B cell (primary cell): ENCODE data around the gene FXYD2. TPM values are rescaled to one million over a fixed set of nuclear protein-coding genes. Genes with fewer than 3 reads are reported as not detected.

Experiments used
- ATAC-seq: fragments of 200-7000 bp; cut with Tn5 transposase; one replicate; pipeline ENCODE4 v1.10.0; 2021; ENCODE audit warnings: low read depth, mild to moderate bottlenecking, moderate number of reproducible peaks, moderate library complexity
- CTCF ChIA-PET: fragments of 350-600 bp; sonication (Branson Sonifier 250); formaldehyde crosslinking; loops from one replicate; lab custom pipeline; 2021; ENCODE audit warnings: antibody characterized with exemption, inconsistent platforms; lab: Charles Lee
- POLR2A ChIA-PET: fragments of 350-600 bp; sonication (Branson Sonifier 250); formaldehyde crosslinking; loops from one replicate; lab custom pipeline; 2021; ENCODE audit warnings: antibody characterized with exemption; lab: Charles Lee
- DNase-seq: peaks from one replicate; pipeline ENCODE4 v3.0.0; 2013
- H2AFZ ChIP-seq: 2 replicates; pipeline ENCODE4 v1.6.1; 2012; ENCODE audit warnings: mild to moderate bottlenecking, low read depth, low read length; ENCODE audit not compliant: insufficient read depth, poor library complexity, severe bottlenecking
- H3K27ac ChIP-seq, 2 donors: 1 replicate in 1 of 2; 2 replicates in 1 of 2; pipeline ENCODE4 v1.5.1; 2012 to 2013; ENCODE audit warnings: low read length in 2 of 2, mild to moderate bottlenecking in 2 of 2, moderate library complexity in 1 of 2
- H3K27me3 ChIP-seq, 4 experiments: fragments of 200-600 bp in 1 of 4; sonication (generic) in 1 of 4; replicated peaks in 1 of 4; 1 replicate in 2 of 4; 2 replicates in 2 of 4; pipeline versions ENCODE4 v1.6.1 to v1.7.0; 2013 to 2016; ENCODE audit warnings: low read length in 3 of 4, mild to moderate bottlenecking in 2 of 4, mixed read lengths in 1 of 4, moderate library complexity in 1 of 4; ENCODE audit not compliant: insufficient read depth in 4 of 4, control insufficient read depth in 3 of 4; ENCODE audit errors: control extremely low read depth in 1 of 4
- H3K36me3 ChIP-seq, 2 experiments: replicated peaks in 1 of 2; 1 replicate in 1 of 2; 2 replicates in 1 of 2; pipeline versions ENCODE4 v1.6.1 to v1.7.1; 2013; ENCODE audit warnings: low read length in 1 of 2; ENCODE audit not compliant: insufficient read depth in 2 of 2, control insufficient read depth in 1 of 2; ENCODE audit errors: control extremely low read depth in 1 of 2, extremely low read depth in 1 of 2
- H3K4me1 ChIP-seq, 2 donors: fragments of 200-600 bp in 1 of 2; sonication (generic) in 1 of 2; 1 replicate in 1 of 2; 2 replicates in 1 of 2; pipeline versions ENCODE4 v1.5.1 to v1.6.1; 2013 to 2017; ENCODE audit warnings: low read length in 2 of 2; ENCODE audit not compliant: control insufficient read depth in 2 of 2, insufficient read depth in 2 of 2
- H3K4me2 ChIP-seq: replicated peaks from 2 replicates; pipeline ENCODE3; 2012; ENCODE audit warnings: mild to moderate bottlenecking, low read depth, low read length; ENCODE audit not compliant: poor library complexity, severe bottlenecking
- H3K4me3 ChIP-seq, 5 experiments: fragments of 200-600 bp in 1 of 5; sonication (generic) in 1 of 5; 1 replicate in 3 of 5; 2 replicates in 2 of 5; pipeline versions ENCODE4 v1.5.1 to v1.7.0; 2011 to 2016; ENCODE audit warnings: low read length in 4 of 5, mild to moderate bottlenecking in 4 of 5, low read depth in 2 of 5, control low read depth in 1 of 5, moderate library complexity in 1 of 5; ENCODE audit not compliant: insufficient read depth in 1 of 5; ENCODE audit errors: control extremely low read depth in 1 of 5, extremely low read depth in 1 of 5
- H3K79me2 ChIP-seq: fragments of 200-600 bp; sonication (generic); one replicate; pipeline ENCODE4 v1.6.0; 2016; ENCODE audit warnings: low read length; ENCODE audit not compliant: control insufficient read depth, insufficient read depth
- H3K9ac ChIP-seq: fragments of 200-600 bp; sonication (generic); 2 replicates; pipeline ENCODE4 v1.6.1; 2017; ENCODE audit warnings: mild to moderate bottlenecking, low read length, moderate library complexity
- H3K9me3 ChIP-seq, 3 donors: one replicate each; pipeline versions ENCODE4 v1.6.1 to v1.7.1; 2013; ENCODE audit warnings: low read length in 2 of 3; ENCODE audit not compliant: control insufficient read depth in 2 of 3, insufficient read depth in 1 of 3; ENCODE audit errors: control extremely low read depth in 1 of 3
- H4K20me1 ChIP-seq: 2 replicates; pipeline ENCODE4 v1.6.0; 2012; ENCODE audit warnings: mild to moderate bottlenecking, low read length; ENCODE audit not compliant: insufficient read depth, control insufficient read depth, poor library complexity, severe bottlenecking
- H3K27ac Mint-ChIP-seq: one replicate; pipeline ENCODE4 v1.8.0; 2021; ENCODE audit warnings: mixed read lengths
- H3K27me3 Mint-ChIP-seq: one replicate; pipeline ENCODE4 v1.8.0; 2021; ENCODE audit warnings: mixed read lengths
- H3K4me1 Mint-ChIP-seq: one replicate; pipeline ENCODE4 v1.8.0; 2021; ENCODE audit warnings: mixed read lengths
- H3K4me3 Mint-ChIP-seq: one replicate; pipeline ENCODE4 v1.8.0; 2021; ENCODE audit warnings: mixed read lengths
- H3K9me3 Mint-ChIP-seq: one replicate; pipeline ENCODE4 v1.8.0; 2022; ENCODE audit warnings: mixed read lengths; ENCODE audit not compliant: insufficient read depth
- EZH2 ChIP-seq: IDR thresholded peaks from 2 replicates; pipeline ENCODE4 v1.6.1; 2012; ENCODE audit warnings: borderline replicate concordance, low read depth, mild to moderate bottlenecking, moderate library complexity, low read length; ENCODE audit not compliant: insufficient read depth, poor library complexity, severe bottlenecking
- WGBS: methylation state at CpG from one replicate; pipeline ENCODE4 v1.1.5; 2013; ENCODE audit warnings: missing lambda C conversion rate; ENCODE audit not compliant: insufficient coverage; 5-methylcytosine and 5-hydroxymethylcytosine counted together
- intact Hi-C: fragments of 100-400 bp; cut with micrococcal nuclease; formaldehyde crosslinking; loops from one replicate; pipeline ENCODE4 v1.10.0; 2022
- polyA plus RNA-seq: library from polyadenylated mRNA; depleted of rRNA; stranded (reverse); fragments of >200 nt; gene quantifications from 2 replicates; pipeline ENCODE4 v1.2.3, GENCODE V29; 2012
- total RNA-seq, 2 donors: library from RNA; stranded (reverse); fragments of 120-200 nt in 1 of 2; gene quantifications; 1 replicate in 1 of 2; 2 replicates in 1 of 2; pipeline versions ENCODE4 v1.2.3 to v1.2.4, GENCODE V29; 2013 to 2022
- TF ChIP-seq, protein P1 (sequence below): fragments of 200-600 bp; IDR thresholded peaks from one replicate; pipeline ENCODE4 v1.8.0; 2022; ENCODE audit warnings: antibody characterized with exemption, mild to moderate bottlenecking

Gene FXYD2
- total and polyA plus RNA-seq, 2 donors (not counting 1 experiment from before 2014, with no cell fraction given): 0.61 to 19.5 TPM

GRCh38 chr11:117820071-117820470 lies 4.5 kb downstream of the FXYD2 start:
- WGBS: 94% methylated on average over 8 of the region's 11 CpGs
- Histone ChIP-seq H3K27me3 (peaks cover 0 to 34% (median 4%) of the 10 kb centered on the region in 4 experiments), H3K4me3 (no peak overlapping the region), H3K9me3 (no peaks in the 10 kb centered on the region), H3K36me3 (no peaks in the 10 kb centered on the region), H3K27ac (no peak overlapping the region), H3K4me1 (peaks cover 45 to 55% of the 10 kb centered on the region in 2 donors), H4K20me1 (no peaks in the 10 kb centered on the region), H3K4me2 (no peak overlapping the region), H3K79me2 (peaks cover 6% of the 10 kb centered on the region), H3K9ac (no peak overlapping the region), H2AFZ (no peak overlapping the region)
- Mint-ChIP-seq H3K4me1 (peaks cover 54% of the 10 kb centered on the region), H3K4me3 (no peak overlapping the region), H3K27ac (peak overlapping the region; percentile 27), H3K27me3 (peaks cover 21% of the 10 kb centered on the region), H3K9me3 (no peaks in the 10 kb centered on the region)
- ATAC-seq (no peak), DNase-seq (no peak)
- ChIA-PET POLR2A (no interaction called here), CTCF (interaction anchor here (2.1 to 15.4 kb wide), 6 partner anchors 7 to 351 kb away, joined by 10 to 462 read pairs (median 76); no protein-coding TSS in a partner anchor)
- no peak for TF ChIP-seq EZH2
- intact Hi-C loops: no loop called here

DNA sequence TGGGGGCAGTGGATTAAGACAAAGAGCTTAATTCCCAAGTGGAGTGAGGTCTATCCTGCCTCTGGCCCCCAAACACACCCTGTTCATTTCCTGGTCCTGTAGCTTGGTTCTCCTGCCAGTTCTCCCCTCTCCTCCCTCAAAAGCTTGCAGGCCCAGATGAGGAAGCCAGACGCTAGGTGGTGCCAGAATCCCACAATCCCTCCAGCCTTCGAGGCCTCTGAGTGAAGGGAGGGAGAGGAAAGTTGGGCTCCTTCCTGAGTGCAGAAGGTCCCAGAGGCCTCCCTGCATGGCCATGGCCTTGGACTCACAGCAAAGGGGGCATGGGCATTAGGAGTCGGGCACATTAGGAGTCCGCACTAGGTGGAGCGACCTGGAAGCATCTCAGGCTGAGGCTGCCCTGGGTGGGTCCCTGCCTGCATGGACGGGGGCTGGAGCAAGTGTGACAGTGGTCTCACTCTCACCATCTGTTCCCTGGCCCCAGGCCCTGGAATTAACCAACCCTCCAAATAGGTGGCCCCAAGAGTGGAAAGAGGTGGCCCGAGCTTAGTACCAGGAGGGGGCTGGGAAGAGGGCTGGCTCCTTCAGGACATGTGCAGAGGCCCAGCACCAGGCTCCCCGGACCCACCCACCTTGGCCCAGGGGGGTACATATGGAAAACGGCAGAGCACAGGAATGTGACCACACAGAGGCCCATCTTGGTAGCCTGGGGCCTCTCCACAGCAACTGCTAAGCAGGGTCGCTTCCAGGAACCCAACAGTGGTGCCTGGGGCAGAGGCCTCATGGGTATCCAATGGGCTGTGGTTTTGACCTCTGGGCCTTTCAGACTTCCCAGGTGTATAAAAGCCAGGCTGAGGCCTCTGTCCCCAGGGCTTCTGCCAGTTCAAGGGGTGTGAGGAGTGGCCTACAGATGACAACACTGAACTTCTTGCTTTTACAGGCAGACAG lies 5.2 kb downstream of the FXYD2 start:
- Histone ChIP-seq H3K27me3 (peaks cover 0 to 27% (median 4%) of the 10 kb centered on the region in 4 experiments), H3K4me2 (no peak overlapping the region), H3K9me3 (no peaks in the 10 kb centered on the region), H3K79me2 (peaks cover 8% of the 10 kb centered on the region), H2AFZ (no peak overlapping the region), H3K9ac (no peak overlapping the region), H3K36me3 (no peaks in the 10 kb centered on the region), H3K4me1 (peaks cover 52 to 62% of the 10 kb centered on the region in 2 donors), H3K27ac (no peak overlapping the region), H3K4me3 (no peak overlapping the region), H4K20me1 (no peaks in the 10 kb centered on the region)
- CTCF ChIA-PET: interaction anchor here (0.6 to 15.4 kb wide), 13 partner anchors 8 to 428 kb away, joined by 3 to 462 read pairs (median 11); no protein-coding TSS in a partner anchor
- POLR2A ChIA-PET: interaction anchor here (0.8 kb wide), 1 partner anchor 234 kb away, joined by 3 read pairs; no protein-coding TSS in a partner anchor
- 89% methylated on average over 8 of the region's 10 CpGs for WGBS
- Mint-ChIP-seq H3K27me3 (peaks cover 15% of the 10 kb centered on the region), H3K4me1 (peaks cover 58% of the 10 kb centered on the region), H3K9me3 (no peaks in the 10 kb centered on the region), H3K27ac (peak overlapping the region; percentile 27), H3K4me3 (no peak overlapping the region)
- DNase-seq: no peak
- intact Hi-C loops: loop anchor here (1.0 to 5.0 kb wide), 4 partner anchors 234 to 618 kb away; partner anchors contain the start of genes CEP164, KMT2A, PCSK7 and RNF214
- TF ChIP-seq, protein P1, sequence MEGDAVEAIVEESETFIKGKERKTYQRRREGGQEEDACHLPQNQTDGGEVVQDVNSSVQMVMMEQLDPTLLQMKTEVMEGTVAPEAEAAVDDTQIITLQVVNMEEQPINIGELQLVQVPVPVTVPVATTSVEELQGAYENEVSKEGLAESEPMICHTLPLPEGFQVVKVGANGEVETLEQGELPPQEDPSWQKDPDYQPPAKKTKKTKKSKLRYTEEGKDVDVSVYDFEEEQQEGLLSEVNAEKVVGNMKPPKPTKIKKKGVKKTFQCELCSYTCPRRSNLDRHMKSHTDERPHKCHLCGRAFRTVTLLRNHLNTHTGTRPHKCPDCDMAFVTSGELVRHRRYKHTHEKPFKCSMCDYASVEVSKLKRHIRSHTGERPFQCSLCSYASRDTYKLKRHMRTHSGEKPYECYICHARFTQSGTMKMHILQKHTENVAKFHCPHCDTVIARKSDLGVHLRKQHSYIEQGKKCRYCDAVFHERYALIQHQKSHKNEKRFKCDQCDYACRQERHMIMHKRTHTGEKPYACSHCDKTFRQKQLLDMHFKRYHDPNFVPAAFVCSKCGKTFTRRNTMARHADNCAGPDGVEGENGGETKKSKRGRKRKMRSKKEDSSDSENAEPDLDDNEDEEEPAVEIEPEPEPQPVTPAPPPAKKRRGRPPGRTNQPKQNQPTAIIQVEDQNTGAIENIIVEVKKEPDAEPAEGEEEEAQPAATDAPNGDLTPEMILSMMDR: no peak
- no peak for ATAC-seq
